ENCODE measurements around the gene STXBP6.

Gene STXBP6

DNA sequence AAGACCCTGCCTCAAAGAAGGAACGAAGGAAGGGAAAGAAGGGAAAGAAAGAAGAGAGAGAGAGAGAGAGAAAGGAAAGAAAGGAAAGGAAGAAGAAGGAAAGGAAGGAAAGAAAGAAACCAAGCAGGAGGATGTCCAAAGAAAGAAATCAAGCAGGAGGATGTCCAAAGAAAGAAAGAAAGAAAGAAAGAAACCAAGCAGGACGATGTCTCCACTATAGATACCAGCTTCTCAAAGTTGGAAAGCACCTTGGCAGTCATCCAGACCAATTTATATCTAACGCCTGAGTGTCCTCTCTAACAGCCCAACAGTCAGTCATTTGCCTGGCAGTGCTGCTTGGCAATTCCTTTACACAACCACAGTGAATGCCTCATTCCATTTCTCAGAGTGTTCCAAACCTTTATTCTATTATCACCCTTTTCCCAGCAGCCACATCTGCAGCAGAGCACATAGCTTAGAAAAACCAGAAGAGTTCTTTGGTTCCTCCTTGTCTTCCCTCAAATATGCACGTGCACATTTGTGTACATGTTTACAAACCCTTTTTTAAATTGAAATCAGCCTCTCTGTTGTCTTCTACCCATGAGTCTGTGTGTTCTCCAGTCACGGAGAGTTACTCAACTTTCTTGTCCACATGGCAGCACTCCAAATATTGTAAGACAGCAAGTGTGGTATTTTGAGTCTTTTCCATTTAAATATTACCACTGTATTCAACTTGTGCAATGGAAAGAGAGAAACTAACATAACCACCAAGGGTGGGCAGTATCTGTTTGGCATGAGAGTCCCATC lies 138.4 kb downstream of the STXBP6 start:
- DNase-seq, result no peak

DNA sequence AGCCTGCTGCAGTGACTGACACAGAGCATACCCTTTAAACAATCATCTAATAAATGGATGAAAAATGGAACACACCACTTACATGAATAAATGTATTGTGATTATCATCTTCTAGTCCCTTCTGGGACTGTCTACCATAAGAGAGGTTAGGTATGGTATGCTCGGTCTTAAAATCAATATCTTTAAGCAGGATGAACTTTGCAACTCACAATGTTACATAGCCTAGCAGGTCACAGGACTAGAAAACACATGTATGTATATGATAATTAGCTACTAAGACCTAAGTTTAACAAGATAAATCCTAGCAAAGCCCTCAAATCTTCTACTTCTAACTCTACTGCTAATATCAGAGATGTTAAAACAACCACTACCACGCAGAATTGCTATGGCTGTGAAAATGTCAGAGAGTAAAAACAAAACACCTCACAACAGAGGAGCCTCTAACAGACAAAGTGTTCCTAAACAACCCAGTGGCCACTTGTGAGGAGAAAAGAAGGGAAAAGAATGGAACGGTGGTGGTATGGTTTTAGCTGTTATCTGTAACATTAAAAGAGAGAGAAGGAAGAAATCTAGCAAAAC lies 139.4 kb downstream of the STXBP6 start:
- DNase-seq, result no peak

DNA sequence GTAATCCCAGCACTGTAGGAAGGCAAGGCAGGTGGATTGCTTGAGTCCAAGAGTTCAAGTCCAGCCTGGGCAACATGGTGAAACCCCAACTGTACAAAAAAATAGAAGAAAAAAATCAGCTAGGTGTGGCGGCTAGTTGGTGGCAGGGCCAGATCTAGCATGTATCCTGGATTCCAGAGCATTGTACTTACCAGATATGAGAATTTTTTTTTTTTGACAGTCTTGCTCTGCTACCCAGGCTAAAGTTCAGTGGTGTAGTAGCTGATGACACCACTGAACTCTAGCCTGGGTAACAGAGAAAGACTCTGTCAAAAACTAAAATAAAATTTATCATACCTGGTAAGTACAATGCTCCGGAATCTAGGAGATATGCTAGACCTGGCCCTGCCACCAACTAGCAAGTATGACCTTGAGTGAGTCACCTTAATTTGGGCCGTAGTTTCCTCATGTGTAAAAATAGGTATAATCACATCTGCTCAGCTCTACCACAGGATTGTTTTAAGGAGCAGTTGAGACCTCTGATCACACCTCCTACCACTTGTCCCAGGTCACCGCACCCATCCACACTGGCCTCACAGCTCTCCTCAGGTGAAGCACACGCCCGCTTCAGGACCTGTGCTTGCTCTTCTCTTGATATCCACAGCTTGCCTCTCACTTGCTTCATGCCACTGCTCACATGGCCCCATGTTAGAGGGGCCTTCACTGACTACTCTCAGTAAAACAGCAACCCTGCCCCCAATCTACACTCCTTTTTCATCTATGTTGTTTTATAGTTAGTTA lies 140.2 kb downstream of the STXBP6 start:
- no peak for DNase-seq

DNA sequence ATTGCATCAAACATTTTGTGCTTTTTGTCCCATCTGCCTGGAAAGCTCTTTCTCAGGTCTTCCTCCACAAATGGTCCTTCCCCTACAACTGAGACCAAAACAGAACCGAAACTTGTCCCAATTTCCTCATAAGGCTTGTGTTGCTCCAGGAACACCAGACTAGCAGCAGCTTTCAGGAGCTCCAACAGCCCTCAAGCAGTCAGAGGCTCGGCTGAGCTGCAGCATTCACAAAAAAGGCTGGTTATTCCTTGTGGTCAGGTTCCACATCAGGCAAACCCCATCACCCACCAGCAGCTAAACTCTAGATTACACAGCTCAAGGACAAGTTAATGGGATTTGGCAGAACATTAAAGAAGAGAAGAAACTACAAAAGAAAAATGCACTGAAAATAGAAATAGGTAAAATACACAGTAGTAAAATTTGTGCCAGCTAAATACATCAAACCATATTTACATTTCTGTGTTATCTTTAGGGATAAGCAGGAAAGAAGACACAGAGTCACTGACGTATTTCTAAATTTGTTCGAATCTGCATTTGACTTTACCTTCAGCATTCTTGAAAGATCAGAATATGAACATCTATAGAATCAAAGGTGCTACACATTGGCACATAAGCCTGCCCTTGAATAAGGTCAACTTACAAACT lies 141.2 kb downstream of the STXBP6 start:
- peak in 1 of 2 donors; percentile 19 for DNase-seq

DNA sequence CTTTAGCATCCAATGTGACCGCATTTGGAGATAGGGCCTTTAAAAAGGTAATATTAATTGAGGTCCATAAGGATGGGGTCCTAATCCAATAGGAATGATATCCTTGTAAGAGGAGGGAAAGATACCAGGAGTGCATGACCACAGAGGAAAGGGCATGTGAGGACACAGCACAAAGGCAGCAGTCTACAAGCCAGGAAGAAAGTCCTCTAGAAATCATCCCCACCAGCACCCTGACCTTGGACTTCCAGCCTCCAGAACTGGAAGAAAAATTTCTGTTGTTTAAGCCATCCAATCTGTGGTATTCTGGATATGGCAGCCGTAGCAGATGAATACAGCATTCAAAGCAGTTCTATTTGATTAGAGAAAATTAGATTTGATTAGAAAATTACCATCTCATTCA lies 145.4 kb downstream of the STXBP6 start:
- DNase-seq, result no peak

DNA sequence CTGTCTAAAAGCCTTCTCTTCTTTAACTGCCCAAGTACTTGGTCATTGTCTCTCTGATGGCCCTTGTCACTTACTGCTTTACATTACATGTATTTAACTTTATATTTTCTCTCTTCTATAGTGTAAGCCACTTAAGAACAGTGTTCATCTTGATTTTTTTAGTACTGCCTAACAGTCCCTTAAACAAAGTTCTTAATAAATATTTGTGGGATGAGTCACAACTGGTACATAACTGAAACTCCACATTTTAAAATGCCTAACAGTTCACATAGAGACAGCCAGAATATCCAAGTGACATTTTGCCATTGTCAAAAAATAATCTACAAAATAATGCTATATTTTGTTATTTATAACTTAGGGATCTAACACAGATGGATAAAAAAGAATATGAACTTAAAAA lies 146.6 kb downstream of the STXBP6 start:
- DNase-seq, result no peak

DNA sequence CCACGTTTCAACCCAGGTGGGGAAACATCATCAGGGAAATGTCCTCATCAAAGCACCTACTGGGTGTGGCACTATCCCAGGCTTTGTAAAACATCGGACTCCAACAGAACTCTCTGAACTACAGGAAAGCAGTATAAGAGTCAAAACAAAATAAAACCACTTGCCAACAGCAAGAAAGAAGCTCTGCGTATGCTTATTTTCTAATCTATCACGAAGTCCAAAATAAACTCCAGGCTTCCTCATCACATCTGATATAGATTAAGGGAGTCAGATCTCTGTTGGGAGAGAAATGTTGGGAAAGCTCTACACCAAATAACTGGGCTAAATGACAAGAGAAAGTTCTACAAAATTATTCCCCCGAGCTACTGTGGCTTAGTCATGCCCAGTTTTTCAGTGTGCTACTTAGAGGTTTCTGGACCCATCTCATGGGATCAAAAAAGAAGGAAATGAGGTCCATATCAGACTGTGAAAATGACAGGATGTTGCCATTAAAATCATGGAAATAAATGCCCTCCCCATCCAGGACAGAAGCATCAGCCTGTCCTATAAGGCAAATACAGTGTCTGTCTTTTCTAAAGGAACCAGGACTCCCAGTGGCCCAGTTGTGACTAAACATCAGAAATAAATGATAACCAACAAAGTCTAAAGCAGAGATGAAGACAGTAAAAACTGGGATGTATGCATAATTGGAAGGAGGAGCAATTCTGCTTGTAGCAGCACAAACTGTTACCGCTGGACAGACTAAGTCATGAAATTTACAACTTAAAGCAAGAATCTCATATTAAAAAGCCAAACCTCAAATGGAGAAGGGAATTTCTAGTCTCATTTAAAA lies 149.5 kb downstream of the STXBP6 start:
- DNase-seq, result no peak

DNA sequence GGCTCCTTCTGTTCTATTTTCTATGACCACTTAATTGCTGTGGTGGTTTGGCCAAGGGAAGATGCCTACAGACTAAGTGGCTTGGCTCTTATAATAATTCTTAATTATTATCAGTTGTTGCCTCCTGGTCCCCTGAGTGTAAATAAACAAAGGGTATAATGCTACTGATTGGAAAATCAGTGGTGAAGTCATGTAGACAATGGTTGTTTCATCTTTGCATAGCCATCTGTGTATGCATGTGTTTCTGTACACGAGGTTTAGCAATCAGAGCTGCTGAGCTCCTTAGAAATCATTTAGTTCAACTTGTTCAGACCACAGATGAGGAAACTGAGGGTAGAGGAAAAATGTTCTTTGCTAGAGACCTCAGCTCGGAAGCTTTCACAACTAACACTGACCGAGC lies 152.2 kb downstream of the STXBP6 start:
- no peak for DNase-seq

DNA sequence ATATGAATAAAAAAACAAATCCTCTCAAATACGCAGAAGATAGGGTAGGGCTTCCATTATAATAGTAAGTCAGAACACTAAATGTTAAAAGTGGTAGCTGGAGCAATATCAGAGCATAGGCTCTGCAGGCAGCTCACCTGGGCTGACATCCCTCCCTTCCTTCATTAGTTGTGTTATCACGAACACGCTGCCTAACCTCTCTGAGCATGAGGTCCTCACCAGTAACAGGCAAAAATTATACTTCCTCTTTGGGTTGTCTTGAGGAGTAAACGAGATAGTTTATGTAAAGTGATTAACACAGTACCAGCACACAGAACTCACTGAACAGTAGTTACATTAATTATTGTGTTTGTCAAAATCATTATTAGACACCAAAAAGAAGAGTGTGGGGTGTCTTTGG lies 154.3 kb downstream of the STXBP6 start:
- DNase-seq, result no peak

DNA sequence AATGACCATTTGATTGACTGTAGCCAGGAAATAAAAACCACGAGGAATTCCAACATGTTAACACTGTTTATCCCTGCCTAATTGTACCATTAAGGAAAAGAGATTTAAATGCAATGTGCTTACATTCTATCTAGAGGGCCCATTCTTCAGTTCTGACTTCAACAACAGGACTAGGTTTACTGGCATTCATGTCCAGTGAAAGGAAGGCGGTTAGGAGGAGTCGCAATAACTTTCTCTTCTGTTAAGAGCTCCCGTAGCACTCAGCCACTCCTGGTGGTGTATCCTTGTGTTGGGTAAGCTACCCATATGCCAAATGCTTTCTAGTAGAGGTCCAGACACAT lies 154.7 kb downstream of the STXBP6 start:
- DNase-seq, result no peak

DNA sequence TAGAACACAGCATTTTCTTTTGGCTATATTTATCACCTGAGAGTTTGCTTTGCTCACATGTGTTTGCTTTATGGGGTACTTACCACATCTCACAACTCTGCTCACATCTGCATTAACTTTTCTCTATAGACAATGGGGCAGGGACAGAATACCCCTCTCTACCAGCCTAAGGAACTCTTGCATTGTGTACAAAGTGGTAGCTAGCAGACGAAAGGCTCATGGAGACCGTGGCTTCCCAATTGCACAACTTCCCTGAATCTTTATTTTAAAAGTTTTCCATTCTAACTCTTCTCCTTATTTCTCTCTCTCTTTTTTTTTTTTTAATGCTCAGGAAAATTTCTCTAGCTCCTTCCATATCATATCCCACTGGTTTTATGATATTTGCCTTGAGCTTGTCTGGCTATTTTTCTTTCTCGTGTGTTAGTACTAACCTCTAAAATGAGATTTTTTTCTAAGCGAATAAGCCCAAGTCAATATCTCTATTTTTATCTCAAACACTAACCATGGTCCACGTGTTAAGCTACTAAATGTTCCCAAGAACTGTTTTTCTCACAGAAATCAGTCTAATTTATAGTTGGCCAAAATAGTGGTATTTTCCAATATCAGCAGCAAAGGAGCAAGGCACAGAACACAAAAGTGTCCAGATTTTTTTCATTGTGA lies 155.2 kb downstream of the STXBP6 start:
- no peak for DNase-seq

DNA sequence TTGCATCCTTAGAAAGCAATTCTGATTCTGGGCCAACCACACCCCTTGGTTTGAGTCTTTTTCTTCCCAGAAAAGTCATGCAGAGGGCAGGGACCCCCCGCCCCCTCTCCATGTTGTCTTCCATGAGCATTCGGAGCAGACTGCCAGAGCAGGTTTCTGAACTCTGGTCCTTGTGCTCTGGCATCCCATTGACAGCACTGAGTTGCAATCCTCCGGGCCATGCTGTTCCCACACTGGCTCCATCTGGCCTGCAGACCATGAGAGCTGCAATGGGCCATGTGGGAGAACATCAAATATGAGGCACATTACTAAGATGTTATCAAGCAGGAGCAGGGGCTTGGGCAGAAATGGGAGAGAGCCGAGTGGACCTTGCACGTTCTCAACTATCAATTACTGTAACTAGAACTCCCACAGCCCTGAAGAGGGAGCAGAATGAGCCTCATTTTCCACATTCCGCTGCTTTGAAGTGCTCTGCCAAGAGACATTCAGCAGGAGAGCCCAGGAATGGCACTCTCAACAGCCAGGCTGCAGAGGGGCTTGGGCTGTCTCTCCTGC lies 157.4 kb downstream of the STXBP6 start:
- no peak for DNase-seq

DNA sequence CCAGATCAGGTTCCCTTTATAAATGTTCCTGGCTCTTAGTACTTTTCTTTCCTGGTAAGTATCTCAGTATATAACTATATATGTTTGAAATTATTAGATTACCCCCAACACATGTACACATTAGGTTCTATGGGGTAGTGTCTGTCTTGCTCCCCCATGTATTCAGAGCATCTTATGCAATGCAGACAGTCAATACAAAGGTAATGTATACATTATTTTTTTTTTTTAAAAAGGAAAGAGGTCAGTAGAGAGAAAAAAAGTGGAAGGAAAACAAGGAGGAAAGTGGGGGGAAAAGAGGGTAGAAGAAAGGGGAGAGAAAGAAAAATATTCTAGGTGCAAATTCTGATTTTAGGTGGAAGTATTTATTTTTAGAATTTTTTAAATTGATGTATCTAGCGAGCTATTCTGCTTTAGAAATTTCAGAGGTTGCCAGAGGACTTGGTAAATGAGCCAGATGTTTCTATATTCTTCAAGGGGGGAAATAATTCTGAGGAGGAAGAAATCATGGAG lies 157.9 kb downstream of the STXBP6 start:
- DNase-seq, result no peak

DNA sequence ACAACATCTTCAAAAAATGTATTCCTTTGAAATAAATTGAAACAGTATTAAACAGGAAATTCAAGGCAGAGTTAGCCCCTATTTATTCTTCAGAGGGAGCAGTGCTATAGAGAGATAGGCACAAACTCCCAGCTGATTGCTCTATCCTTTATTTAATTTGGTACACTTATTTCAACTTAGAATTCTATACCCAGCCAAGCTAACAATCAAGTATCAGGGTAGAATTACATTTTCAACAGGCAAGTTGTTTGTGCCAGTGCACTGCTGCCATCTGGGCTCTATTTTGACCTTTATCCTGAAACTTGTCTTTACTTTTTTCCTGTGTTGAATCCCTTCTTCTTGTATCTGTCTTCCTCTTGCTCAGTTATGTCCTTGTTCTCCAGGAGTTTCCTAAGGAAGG lies 159.2 kb downstream of the STXBP6 start:
- no peak for DNase-seq

DNA sequence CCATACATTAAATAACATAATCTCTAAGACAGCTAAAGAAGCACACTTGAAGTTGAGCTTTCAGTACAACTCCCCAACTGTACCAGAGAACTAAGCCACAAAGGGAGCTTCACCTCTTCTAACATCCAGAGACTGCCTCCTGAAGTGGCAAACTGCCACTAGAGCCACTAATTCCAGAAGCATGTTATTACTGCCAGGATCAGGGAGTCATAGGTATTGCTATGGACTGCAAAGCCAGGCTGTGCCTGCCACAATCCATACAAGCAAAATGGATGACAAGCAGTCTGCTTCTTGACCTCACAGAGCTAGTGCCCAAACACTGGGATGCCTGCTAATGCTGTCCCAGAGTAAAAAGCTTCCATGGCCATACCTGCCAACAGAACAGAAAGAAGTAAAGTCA lies 160.1 kb downstream of the STXBP6 start:
- no peak for DNase-seq

DNA sequence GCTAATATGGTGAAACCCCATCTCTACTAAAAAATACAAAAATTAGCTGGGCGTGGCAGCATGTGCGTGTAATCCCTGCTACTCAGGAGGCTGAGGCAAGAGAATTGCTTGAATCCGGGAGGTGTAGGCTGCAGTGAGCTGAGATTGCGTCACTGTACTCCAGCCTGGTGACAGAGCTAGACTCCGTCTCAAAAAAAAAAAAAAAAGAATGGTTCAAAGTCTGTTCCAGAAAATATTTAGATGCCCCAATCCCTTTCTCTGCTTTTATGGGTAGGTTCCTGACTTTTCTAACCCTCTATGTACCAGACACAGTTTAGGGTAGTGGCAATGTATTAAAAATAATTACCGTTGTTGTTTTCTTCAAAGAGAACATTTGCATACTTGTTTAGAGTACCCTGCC lies 161.4 kb downstream of the STXBP6 start:
- no peak for DNase-seq

DNA sequence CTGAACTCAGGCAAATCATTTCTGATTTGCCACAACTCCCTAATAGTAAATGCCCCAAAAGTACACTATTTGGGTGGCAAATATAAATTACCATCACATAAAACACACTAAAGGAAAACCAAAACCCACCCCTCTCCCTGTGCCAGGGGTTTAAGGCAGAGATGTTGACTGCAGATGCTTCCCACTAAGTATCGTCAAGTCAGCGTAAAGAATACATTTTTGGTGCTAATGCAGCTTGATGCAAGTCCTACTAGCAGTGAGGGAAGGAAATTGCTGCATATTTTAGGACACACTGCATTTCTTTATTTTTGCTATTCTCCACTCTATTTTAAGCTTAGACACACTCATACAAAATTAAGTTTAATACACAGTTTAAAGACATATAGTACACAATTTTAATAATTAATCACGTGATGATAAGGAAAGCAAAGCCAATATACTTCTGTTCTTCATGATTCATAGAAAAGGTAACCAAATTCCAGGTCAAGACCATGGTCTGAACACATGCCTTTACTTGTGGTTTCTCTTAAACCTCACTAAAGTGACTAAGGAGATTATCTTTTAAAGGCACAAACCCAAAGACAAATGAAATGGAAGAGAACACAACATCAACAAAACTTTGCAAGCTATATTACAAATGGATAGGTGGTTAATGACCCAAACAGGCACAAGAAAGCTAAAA lies 162.2 kb downstream of the STXBP6 start:
- no peak for DNase-seq

DNA sequence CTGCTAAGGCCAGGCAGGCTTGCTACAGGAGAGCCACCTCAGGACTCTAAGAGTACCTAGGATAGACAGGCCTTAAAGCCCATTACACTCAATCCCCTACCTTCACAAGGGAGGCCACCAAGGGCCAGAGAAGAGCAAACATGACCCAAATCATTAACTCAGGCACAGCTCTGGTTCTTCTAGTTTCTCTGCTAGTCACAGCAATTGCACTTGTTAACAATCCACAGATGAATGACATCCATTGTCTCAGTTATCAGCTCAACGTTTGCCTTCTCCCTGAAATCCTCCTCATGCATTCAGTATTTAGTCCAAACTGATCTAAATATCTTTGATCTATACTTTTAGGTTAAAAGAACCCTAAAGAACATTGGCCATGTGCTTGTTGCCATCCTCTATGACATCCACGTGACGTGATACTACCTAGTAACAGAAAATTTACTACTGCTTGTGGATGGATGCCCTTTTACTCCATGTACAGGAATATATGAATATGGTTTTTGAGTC lies 164.5 kb downstream of the STXBP6 start:
- DNase-seq, result peak in 1 of 2 donors; percentile 44

DNA sequence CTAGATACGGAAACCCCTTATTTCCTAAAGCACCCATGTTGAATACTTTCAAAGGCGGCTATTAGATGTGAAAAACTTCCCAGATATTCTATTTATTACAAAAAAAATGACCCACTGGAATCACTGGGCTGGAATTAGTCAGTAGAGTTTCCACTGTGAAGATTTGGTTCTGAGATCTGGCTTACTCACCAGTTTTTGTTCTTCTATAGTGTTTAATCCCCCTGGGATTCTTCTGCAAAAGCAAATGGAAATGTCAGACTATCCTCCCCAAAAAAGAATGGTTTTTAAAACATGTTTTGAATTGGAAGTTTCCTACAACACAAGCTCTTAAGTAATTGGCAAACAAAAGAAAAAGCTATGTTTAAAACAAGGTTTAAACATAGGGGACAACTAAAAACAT lies 166.4 kb downstream of the STXBP6 start:
- DNase-seq, result no peak

DNA sequence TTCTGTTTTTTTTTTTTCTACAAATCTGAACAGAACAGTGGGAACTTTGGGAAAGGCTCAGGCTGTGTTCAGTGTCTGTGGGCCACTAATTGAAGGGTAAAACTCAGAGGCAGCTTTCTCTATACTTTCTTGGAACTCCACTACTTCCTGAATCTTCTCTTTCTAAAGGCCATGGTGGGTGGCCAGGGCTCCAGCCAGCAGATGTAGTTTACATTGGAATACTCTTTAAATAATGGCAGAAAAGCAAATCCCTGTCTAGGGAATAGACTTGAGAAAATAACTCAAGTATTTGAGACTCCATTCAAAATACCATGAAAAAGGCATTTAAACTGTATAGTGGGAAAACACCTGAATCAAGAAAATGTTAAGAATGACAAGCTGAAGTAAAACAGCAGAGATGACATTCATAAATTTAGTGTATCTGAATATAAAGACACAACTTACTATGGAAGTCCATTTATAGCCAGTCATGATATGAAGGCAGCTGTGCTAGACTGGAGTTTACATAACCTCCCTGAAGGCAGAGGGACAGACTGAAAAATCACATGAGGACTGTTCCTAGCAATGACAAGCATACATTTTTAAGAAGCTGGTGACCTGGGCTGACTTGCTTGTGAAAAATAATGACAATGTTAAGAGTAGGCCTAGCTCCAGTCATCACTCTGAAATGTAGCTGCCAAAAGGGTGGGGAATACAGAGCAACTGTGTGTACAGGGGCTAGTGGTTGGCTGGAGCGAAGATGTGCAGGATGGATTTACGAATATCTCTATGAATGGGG lies 168.6 kb downstream of the STXBP6 start:
- DNase-seq, result no peak
